GM23248 (cell line): Measurements from ENCODE around the gene TRAF3IP3.

Experiments
- EZH2 ChIP-seq: fragments of 200-600 bp; sonication (generic); IDR thresholded peaks from 2 replicates; pipeline ENCODE4 v1.6.1; 2018; ENCODE audit warnings: antibody characterized with exemption, mild to moderate bottlenecking; ENCODE audit not compliant: insufficient read depth, poor library complexity, severe bottlenecking
- EZH2phosphoT487 ChIP-seq: fragments of 200-600 bp; sonication (generic); IDR thresholded peaks from 2 replicates; pipeline ENCODE4 v1.6.1; 2018; ENCODE audit warnings: antibody characterized with exemption, moderate library complexity, mild to moderate bottlenecking, low read depth; ENCODE audit not compliant: insufficient read depth

DNA sequence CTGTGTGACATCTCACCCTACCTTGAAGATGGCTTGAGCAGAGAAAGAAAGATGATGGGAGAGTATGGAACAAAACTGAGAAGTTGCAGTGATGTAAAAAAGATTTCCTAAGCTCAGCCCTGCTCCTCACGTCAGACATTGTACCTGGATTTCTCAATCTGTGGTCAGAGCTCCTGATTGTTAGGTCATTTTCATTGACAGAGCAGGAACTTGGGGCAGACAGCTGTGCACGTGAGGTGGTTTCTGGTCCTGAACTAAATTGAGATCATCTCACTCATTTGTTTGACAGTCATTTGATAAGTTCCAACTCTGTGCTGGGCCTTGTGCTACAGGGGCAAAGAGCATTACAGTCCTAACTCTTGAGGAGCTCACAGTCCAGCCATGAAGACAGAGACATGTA lies 10.2 kb downstream of the TRAF3IP3 start:
- TF ChIP-seq EZH2 (no peak), EZH2phosphoT487 (no peak)
